Measurements from ENCODE around the gene ABCD4. TPM values are rescaled to one million over a fixed set of nuclear protein-coding genes. Genes with fewer than 3 reads are reported as not detected.

ABCD4 gene
- total and polyA plus RNA-seq, 2 donors = 30.6 to 36.0 TPM

GRCh38 chr14:74260525-74261233 is 42.1 kb downstream of the ABCD4 start:
- no peak overlapping the region for H3K27ac ChIP-seq (ENCODE audit: low read depth)
- DNase-seq (ENCODE audit: extremely low spot score) = no peak
- WGBS = 93% methylated on average over 29 of the region's 29 CpGs
- H3K4me1 ChIP-seq (ENCODE audit: insufficient read depth) = no peaks in the 10 kb centered on the region
- no peak overlapping the region for H3K4me3 ChIP-seq (ENCODE audit: low read depth, low read length)
- H3K36me3 ChIP-seq (ENCODE audit: insufficient read depth) = no peaks in the 10 kb centered on the region

DNA sequence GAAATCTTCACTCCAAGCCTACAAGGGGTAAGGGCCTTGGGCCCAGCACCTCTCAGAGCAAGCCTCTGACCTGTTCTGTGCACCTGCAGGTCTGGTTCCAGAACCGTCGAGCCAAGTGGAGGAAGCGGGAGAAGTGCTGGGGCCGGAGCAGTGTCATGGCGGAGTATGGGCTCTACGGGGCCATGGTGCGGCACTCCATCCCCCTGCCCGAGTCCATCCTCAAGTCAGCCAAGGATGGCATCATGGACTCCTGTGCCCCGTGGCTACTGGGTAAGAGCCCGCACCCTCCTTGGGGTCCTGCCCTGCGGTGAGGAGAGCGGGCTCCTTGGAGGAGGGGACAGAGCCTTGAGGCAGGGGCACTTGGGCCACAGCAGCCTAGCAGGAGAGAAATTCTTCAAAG is 43.2 kb downstream of the ABCD4 start:
- Histone ChIP-seq H3K4me3 (ENCODE audit: low read depth, low read length) (no peak overlapping the region), H3K27ac (ENCODE audit: low read depth) (no peak overlapping the region), H3K36me3 (ENCODE audit: insufficient read depth) (no peaks in the 10 kb centered on the region), H3K4me1 (ENCODE audit: insufficient read depth) (no peaks in the 10 kb centered on the region)
- DNase-seq (ENCODE audit: extremely low spot score) = no peak
- 96% methylated on average over 12 of the region's 12 CpGs for whole genome bisulfite sequencing

DNA sequence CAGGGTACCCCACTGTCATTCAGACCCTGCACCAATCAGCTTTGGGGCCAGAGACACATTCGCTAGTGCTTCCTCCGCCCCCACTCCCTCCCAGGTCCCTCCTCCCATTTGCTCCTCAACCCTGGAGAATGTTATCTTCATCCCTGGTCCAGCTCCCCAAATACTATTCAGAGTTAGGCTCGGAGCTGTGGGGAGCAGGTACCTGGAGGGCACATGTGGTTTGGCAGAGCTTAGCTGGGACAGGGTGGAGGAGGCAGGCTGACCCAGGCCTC is 44.0 kb downstream of the ABCD4 start:
- Histone ChIP-seq H3K36me3 (ENCODE audit: insufficient read depth) (no peaks in the 10 kb centered on the region), H3K27ac (ENCODE audit: low read depth) (no peak overlapping the region), H3K4me1 (ENCODE audit: insufficient read depth) (no peaks in the 10 kb centered on the region), H3K4me3 (ENCODE audit: low read depth, low read length) (no peak overlapping the region)
- DNase-seq (ENCODE audit: extremely low spot score) = no peak
- WGBS = 49% methylated on average over 3 of the region's 3 CpGs

DNA sequence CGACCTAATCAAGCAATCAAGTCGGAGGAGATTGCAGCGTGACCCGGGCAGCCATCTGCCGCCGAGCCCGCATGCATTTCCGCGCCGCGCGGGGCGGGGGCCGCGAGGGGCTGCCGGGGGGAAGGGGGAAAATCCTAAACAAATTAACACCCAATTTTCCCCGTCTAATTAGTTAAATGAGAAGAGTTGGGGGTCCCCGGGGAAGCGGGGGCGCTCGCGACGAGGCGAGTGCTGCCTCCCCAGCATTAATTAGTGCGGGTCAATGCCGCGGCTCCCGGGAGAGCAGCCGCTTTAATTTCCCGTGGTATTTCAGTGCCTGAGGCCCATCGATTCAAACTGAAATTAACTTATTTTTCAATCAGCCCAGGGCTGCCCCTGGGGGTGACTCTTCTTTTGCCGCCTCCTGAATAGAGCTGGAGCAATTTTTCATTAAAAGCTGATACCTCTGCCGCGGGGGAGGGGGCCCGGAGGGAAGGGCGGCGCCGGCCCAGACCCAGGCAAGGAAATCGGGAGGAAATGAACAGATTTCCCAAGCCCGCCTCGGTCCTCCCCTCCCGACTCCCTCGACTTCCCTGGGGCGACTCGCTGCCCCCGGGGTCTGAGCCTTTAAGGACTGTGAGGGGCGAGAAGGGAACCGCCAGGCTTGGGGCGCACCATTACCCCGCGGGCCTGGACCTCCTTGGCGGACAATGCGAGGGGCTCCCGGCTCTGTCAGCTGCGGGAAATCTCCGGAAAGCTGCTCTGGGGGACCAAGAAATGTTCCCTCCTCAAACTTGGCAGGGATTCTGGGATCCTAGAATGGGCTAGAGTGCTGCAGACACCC is 44.6 kb downstream of the ABCD4 start:
- H3K27ac ChIP-seq (ENCODE audit: low read depth) = no peak overlapping the region
- WGBS = 4% methylated on average over 56 of the region's 56 CpGs

DNA sequence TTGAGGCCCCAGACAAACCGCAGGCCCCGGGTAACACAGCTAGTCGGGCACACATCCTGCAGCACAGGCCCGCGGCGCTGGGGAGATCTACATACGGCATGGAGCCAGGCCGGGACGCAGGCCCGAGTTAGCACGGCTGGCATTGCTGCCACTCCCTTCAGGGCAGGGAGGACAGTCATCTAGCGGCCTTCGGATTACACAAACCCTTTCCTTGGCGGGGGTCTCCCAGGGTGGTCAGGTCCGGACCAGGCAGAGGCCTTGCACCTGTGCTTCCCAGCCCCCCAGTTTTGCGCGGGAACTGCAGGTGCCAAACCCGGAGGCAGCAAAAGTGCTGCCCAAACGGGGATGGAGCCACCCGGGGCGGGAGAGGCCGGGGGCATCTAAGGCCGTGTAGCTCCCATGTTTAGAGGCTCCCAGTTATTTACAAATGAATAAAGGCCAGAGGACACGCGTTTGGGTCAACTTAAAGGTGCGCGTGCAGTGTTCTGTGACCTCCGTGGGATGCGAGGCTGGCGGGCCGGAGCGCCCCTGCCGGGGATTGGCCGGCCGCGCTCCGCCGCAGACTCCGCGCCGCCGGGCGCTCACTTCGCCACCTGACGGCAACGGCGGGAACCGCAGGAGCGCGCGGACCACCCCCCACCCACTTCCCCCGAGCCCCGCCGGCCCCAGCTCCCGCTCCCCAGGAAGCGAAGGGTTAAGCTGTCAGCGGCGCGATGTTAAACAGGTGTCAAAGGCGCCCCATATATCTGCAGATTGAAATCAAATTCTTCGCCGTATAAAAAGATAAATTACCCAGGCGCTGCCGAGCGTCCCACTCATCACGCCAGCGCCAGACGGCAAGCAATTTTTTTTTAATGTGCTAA is 45.4 kb downstream of the ABCD4 start:
- no peak overlapping the region for H3K27ac ChIP-seq (ENCODE audit: low read depth)
- WGBS = 4% methylated on average over 68 of the region's 68 CpGs
- peak overlapping the region; percentile 63 for H3K4me3 ChIP-seq (ENCODE audit: low read depth, low read length)
- no peaks in the 10 kb centered on the region for H3K4me1 ChIP-seq (ENCODE audit: insufficient read depth)
- H3K36me3 ChIP-seq (ENCODE audit: insufficient read depth) = no peaks in the 10 kb centered on the region
- DNase-seq (ENCODE audit: extremely low spot score) = no peak

More for the DNA sequence above, 44.6 kb downstream of the ABCD4 start:
- H3K36me3 ChIP-seq (ENCODE audit: insufficient read depth) = no peaks in the 10 kb centered on the region
- H3K4me1 ChIP-seq (ENCODE audit: insufficient read depth) = no peaks in the 10 kb centered on the region
- peak overlapping the region; percentile 63 for H3K4me3 ChIP-seq (ENCODE audit: low read depth, low read length)
- DNase-seq (ENCODE audit: extremely low spot score) = no peak

GRCh38 chr14:74255281-74255680 is 47.5 kb downstream of the ABCD4 start:
- H3K4me3 ChIP-seq (ENCODE audit: low read depth, low read length) = no peak overlapping the region
- DNase-seq (ENCODE audit: extremely low spot score) = no peak
- no peaks in the 10 kb centered on the region for H3K4me1 ChIP-seq (ENCODE audit: insufficient read depth)
- no peak overlapping the region for H3K27ac ChIP-seq (ENCODE audit: low read depth)
- H3K36me3 ChIP-seq (ENCODE audit: insufficient read depth) = no peaks in the 10 kb centered on the region
- WGBS = 78% methylated on average over 3 of the region's 3 CpGs

- no peaks in the 10 kb centered on the region for H3K4me1 ChIP-seq (ENCODE audit: insufficient read depth)
- H3K4me3 ChIP-seq (ENCODE audit: low read depth, low read length) = no peak overlapping the region
- H3K27ac ChIP-seq (ENCODE audit: low read depth) = no peak overlapping the region
- no peak for DNase-seq (ENCODE audit: extremely low spot score)
- H3K36me3 ChIP-seq (ENCODE audit: insufficient read depth) = no peaks in the 10 kb centered on the region
- WGBS = 71% methylated on average over 12 of the region's 12 CpGs
Measured at GRCh38 chr14:74249433-74250375, 53.0 kb downstream of the ABCD4 start.

DNA sequence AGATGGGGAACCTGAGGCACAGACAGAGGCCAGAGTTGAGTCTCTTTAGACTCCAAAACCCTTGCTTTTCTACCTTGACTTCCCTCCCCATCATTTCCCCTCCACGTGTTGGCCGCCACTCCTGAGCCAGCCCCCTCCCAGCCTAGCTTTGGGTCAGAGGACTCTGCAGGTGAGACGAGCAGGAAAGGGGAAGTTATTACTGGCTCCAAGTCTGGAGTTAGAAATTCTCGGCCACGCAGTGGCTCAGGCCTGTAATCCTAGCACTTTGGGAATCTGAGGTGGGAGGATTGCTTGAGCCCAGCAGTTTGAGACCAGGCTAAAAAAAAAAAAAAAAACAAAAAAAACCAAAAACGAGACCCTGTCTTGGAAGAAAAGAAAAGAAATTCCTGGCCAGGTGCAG is 54.7 kb downstream of the ABCD4 start:
- H3K4me3 ChIP-seq (ENCODE audit: low read depth, low read length) = no peak overlapping the region
- no peak overlapping the region for H3K27ac ChIP-seq (ENCODE audit: low read depth)
- H3K4me1 ChIP-seq (ENCODE audit: insufficient read depth) = no peaks in the 10 kb centered on the region
- no peaks in the 10 kb centered on the region for H3K36me3 ChIP-seq (ENCODE audit: insufficient read depth)
- WGBS = 47% methylated on average over 6 of the region's 6 CpGs
- no peak for DNase-seq (ENCODE audit: extremely low spot score)

DNA sequence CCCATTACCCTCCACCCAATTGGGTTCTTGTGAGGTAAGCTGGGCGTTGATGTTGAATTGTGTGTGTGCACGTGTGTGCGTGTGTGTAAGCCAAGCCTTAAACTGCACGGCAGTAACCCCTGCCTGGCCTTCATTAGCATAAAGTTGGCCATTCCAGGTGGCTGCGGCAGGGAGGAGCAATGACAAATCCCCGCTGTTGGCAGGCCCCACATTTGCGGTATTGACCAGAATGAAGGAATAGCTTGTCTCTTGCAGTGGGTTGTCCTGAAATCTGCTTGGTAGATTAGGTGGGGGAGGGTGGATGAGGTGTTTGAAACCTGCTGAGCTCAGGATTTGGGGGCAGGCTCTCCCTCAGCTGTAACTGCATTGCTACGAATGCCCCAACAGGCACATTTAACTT is 56.2 kb downstream of the ABCD4 start:
- no peak for DNase-seq (ENCODE audit: extremely low spot score)
- H3K27ac ChIP-seq (ENCODE audit: low read depth) = no peak overlapping the region
- WGBS = 56% methylated on average over 8 of the region's 8 CpGs
- H3K36me3 ChIP-seq (ENCODE audit: insufficient read depth) = no peaks in the 10 kb centered on the region
- H3K4me3 ChIP-seq (ENCODE audit: low read depth, low read length) = no peak overlapping the region
- H3K4me1 ChIP-seq (ENCODE audit: insufficient read depth) = no peaks in the 10 kb centered on the region

DNA sequence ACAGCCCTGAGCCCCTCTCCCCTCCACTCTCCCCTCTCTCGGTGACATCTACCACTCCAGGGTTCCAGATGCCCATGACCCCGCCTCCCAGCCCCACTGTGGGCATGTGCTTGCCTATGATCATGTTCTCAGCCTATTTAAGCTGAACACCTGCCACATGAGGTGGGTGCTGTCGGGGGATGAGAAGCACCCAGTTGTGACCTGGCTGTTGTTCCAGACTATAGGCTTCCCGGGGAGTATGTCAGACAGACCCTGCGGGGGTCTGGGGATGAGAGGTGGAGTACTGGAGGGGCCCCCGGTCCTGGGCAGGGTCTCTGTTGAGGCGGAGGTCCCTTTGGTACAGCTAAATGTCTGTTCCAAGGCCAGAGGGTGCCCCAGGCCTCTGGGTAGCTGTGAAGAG is 57.4 kb downstream of the ABCD4 start:
- 66% methylated on average over 7 of the region's 7 CpGs for WGBS
- Histone ChIP-seq H3K4me3 (ENCODE audit: low read depth, low read length) (no peak overlapping the region), H3K27ac (ENCODE audit: low read depth) (no peak overlapping the region), H3K4me1 (ENCODE audit: insufficient read depth) (no peaks in the 10 kb centered on the region), H3K36me3 (ENCODE audit: insufficient read depth) (no peaks in the 10 kb centered on the region)
- DNase-seq (ENCODE audit: extremely low spot score) = no peak

GRCh38 chr14:74244115-74244514 is 58.6 kb downstream of the ABCD4 start:
- Histone ChIP-seq H3K4me1 (ENCODE audit: insufficient read depth) (peaks cover 2% of the 10 kb centered on the region), H3K27ac (ENCODE audit: low read depth) (no peak overlapping the region), H3K36me3 (ENCODE audit: insufficient read depth) (no peaks in the 10 kb centered on the region), H3K4me3 (ENCODE audit: low read depth, low read length) (no peak overlapping the region)
- DNase-seq (ENCODE audit: extremely low spot score) = no peak
- WGBS = 30% methylated on average over 3 of the region's 3 CpGs

- no peak for DNase-seq (ENCODE audit: extremely low spot score)
- no peak overlapping the region for H3K4me3 ChIP-seq (ENCODE audit: low read depth, low read length)
- H3K36me3 ChIP-seq (ENCODE audit: insufficient read depth) = no peaks in the 10 kb centered on the region
- H3K4me1 ChIP-seq (ENCODE audit: insufficient read depth) = peaks cover 2% of the 10 kb centered on the region
- 16% methylated on average over 5 of the region's 5 CpGs for WGBS
- H3K27ac ChIP-seq (ENCODE audit: low read depth) = no peak overlapping the region
Measured at GRCh38 chr14:74243051-74243450, 59.7 kb downstream of the ABCD4 start.

DNA sequence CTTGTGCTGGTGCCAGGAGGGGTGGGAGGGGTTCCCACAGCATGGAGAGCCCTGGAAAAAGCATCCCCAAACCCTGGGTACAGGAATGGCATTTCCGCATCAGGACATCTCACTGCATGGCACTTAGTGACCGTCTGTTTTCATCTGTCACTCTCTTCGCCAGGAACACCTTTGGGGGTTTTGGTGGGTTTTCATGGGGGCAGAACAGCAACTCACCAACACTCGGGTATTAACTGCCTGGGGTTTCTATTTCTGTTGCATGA is 60.0 kb downstream of the ABCD4 start:
- WGBS = 20% methylated on average over 4 of the region's 4 CpGs
- Histone ChIP-seq H3K27ac (ENCODE audit: low read depth) (no peak overlapping the region), H3K4me1 (ENCODE audit: insufficient read depth) (peaks cover 2% of the 10 kb centered on the region), H3K36me3 (ENCODE audit: insufficient read depth) (no peaks in the 10 kb centered on the region), H3K4me3 (ENCODE audit: low read depth, low read length) (no peak overlapping the region)
- no peak for DNase-seq (ENCODE audit: extremely low spot score)

All from urinary bladder (tissue), 4 donors.